Right lung (tissue), 10 donors: ENCODE results near the gene CD99L2. TPM values are rescaled to one million over a fixed set of nuclear protein-coding genes. Genes with fewer than 3 reads are reported as not detected.
A peak's percentile ranks its signal among the peaks of the same experiment; 100 is the strongest.

Source experiments
- DNase-seq, 2 donors: peaks; one replicate each; pipeline ENCODE4 v3.0.0-alpha.2; 2013
- long read RNA-seq, 8 donors: transcript quantifications; one replicate each; lab custom pipeline, GENCODE V29; 2026
- polyA plus RNA-seq, 5 donors: library from polyadenylated mRNA; unstranded; fragments of 120-200 nt; gene quantifications; one replicate each; pipeline versions ENCODE4 v1.2.1 to v1.2.3, GENCODE V29; 2013; ENCODE audit warnings: inconsistent platforms in 1 of 5, low replicate concordance in 1 of 5; ENCODE audit not compliant: insufficient read length in 5 of 5, insufficient read depth in 1 of 5

Gene CD99L2, protein sequence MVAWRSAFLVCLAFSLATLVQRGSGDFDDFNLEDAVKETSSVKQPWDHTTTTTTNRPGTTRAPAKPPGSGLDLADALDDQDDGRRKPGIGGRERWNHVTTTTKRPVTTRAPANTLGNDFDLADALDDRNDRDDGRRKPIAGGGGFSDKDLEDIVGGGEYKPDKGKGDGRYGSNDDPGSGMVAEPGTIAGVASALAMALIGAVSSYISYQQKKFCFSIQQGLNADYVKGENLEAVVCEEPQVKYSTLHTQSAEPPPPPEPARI
- polyA plus RNA-seq = 10 to 100 TPM; 36.1 to 43.0 (median 38.2) TPM
- long read RNA-seq, donor 1, partial matches to known transcripts = 0 of 2 reads
- long read RNA-seq, donor 1, other reads (novel, unspliced or antisense) = 0 of 2 reads
- long read RNA-seq, donor 2, partial matches to known transcripts = 0 of 1 reads
- long read RNA-seq, donor 2, other reads (novel, unspliced or antisense) = 0 of 1 reads
- long read RNA-seq, donor 3 = 0 reads
- long read RNA-seq, donor 4 = 0 reads
- long read RNA-seq, donor 5, partial matches to known transcripts = 0 of 3 reads
- long read RNA-seq, donor 5, other reads (novel, unspliced or antisense) = 0 of 3 reads
- long read RNA-seq, donor 6, partial matches to known transcripts = 63 of 67 reads
- long read RNA-seq, donor 6, other reads (novel, unspliced or antisense) = 0 of 67 reads
- long read RNA-seq, donor 7, partial matches to known transcripts = 0 of 1 reads
- long read RNA-seq, donor 7, other reads (novel, unspliced or antisense) = 0 of 1 reads
- long read RNA-seq, donor 8, partial matches to known transcripts = 0 of 4 reads
- long read RNA-seq, donor 8, other reads (novel, unspliced or antisense) = 0 of 4 reads

- peak; percentile 86 to 89 for DNase-seq
Measured at GRCh38 chrX:150898343-150899190, at the start of gene CD99L2. Gene CD99L2, minus strand, starts transcription at chrX:150898668. Its CDS starts 80 bp downstream, at chrX:150898588.

GRCh38 chrX:150944233-150944632 lies 45.8 kb upstream of the CD99L2 start:
- DNase-seq = no peak

- DNase-seq = no peak
Measured at GRCh38 chrX:150942942-150943594, 44.6 kb upstream of the CD99L2 start.

DNA sequence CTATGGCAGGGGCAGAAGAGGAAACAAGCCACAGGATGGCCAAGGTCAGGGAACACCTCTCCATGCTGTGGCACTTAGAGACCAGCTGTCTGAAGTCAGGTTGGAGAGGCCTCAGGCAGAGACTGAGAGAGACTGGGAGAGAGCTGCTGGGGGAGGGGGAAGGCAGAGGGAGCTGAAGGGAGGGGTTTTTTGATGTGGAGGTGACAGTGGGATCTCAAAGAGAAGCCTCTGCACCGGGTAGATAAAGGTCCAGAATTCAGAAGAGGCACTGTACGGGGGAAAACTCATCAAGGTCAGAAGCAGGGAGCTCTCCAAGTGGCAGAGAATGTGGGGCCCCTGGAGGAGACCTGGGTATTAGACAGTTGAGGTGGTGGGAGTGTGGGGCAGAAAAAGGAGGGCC lies 43.1 kb upstream of the CD99L2 start:
- no peak for DNase-seq

DNA sequence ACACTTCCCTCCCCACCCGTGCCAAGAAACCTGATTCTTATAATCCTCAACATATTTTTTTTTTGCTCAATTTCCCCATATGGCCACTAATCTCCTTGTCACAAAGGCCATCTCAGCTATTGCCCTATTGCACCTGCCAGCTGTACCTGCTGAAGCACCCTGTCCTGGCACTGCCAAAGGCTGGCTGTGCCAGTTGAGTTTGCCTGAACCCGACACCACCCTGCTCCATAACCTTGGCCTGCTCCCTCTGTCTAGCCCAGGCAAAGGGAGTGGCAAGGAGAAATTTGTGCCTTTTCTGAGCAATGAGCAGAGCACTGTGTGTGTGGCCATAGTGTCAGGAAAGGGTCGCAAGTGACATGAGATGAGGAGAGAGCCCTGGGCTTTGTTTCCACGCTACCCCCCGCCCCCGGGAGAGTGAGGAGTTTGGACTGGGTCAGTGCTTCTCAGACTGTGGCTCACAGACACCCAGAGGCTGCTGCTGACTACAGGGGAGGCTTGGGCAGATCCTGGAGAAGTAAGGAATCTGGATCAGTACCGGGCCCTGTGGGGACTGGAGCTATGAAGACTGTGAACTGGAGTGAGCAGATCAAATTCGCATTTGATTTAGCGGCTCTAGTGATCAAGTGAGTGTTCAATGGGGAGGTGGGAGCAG lies 42.5 kb upstream of the CD99L2 start:
- DNase-seq = no peak

DNA sequence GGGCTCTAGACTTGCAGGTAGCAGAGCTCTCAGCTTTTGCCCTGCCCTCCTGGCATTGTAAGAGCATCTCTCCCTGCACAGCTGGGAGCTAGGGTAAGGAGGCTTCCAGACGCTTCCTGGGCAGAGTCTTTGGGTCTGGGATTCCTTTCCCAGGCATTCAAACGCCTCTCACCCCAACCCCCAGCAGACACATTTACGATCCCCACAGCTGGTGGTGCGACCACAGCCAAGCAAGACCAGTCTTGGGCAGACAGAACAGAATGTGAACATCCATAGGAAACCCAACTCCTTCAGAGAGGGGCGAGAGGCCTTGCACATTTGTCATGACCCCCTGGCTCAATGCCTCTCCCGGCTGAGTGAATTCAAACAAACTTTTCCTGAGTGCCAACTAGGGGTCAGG lies 38.1 kb upstream of the CD99L2 start:
- DNase-seq = no peak

GRCh38 chrX:150935467-150935866 lies 37.0 kb upstream of the CD99L2 start:
- no peak for DNase-seq

- no peak for DNase-seq
Measured at GRCh38 chrX:150934453-150934852, 36.0 kb upstream of the CD99L2 start.

- DNase-seq = no peak
Measured at GRCh38 chrX:150933945-150934350, 35.5 kb upstream of the CD99L2 start.

DNA sequence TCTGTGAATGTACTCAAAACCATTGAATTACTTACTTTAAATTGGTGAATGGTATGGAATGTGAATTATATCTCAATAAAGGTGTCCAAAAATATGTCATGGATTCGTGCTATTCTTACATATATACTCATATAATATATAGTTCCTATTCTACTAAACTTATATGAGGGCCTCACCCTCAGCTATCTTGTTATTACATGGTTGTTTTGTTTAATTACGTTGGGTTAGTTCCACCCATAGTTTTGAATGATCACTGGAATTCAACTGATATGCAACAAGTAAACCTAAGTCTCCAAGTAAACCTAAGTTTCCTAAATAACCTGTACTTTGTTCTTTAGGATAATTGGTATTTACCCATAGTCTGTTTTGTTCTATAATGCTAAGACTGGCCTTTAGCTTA lies 30.6 kb upstream of the CD99L2 start:
- no peak for DNase-seq

GRCh38 chrX:150926791-150927190 lies 28.3 kb upstream of the CD99L2 start:
- DNase-seq = no peak

DNA sequence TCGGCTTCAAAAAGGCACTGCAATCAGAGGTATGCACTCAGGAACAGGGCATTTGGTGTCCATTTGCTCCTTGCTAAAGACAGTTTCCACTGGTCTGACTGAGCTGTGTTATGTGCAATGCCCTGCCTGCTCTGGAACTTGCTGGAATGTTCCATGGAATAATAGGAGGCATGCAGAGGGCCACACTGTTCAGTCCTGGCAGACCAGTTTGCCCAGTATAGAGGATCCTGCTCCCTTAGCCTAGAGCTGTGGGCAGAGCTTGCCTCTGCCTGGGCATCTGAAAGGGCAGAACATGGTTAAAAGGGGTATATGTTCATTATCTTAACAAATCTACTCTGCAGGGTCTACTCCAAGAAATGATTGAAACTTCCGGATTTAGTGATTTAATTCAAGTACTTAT lies 27.8 kb upstream of the CD99L2 start:
- no peak for DNase-seq

DNA sequence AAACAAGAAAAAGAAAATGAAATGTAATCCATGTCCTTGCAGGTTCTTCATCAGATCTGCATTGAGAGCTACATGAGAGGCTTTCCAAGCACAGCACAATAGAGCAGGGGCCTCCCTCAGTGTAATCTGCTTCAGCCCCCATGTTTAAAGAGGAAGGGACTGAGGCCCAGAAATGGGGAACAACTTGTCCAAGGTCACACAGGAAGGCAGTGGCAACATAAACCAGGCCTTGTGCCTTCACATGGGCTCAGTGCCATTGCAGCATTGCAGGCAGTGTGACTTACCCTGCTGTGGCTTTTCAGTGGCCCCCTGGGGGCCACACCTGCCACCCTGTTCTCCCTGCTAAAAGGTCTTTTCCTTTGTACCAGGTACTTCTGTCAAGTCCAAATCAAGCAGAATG lies 20.9 kb upstream of the CD99L2 start:
- DNase-seq = no peak

GRCh38 chrX:150913511-150913910 lies 15.0 kb upstream of the CD99L2 start:
- no peak for DNase-seq

DNA sequence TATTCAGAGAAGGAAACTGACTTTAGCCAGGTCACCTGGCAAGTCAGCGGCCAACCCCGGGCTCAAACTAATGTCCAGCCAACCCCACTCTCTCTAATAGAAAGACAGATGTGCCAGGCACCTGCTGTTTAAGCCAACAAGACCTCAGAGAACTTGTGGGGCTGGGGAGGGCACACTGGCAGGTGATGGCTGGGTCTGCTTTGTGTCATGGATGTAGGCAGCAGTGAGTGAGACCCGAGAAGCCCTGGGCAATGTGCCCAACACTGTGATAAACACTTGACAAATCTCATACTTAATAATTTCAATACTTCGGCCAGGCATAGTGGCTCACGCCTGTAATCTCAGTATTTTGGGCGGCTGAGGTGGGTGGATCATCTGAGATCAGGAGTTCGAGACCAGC lies 9.0 kb upstream of the CD99L2 start:
- no peak for DNase-seq

DNA sequence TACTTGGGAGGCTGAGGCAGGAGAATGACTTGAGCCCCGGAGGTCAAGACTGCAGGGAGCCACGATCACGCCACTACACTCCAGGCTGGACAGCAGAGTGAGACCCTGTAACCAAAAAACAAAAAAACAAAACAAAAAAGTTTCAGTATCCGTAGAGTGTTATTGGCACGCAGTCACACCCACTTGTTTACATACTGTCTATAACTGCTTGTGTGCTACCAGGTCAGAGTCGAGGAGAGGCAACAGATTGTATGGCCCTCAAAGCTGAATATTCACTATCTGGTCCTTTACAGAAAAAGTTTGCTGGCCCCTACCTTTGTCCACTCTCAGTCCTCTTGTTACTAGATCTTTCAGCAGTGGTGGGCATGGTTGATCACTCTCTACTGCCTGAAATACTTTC lies 8.2 kb upstream of the CD99L2 start:
- DNase-seq = no peak

- DNase-seq = no peak
Measured at GRCh38 chrX:150905293-150905692, 6.8 kb upstream of the CD99L2 start.

- no peak for DNase-seq
Measured at GRCh38 chrX:150903110-150903508, 4.6 kb upstream of the CD99L2 start.

GRCh38 chrX:150902434-150903109 lies 4.1 kb upstream of the CD99L2 start:
- no peak for DNase-seq

- DNase-seq = peak; percentile 13
Measured at GRCh38 chrX:150899191-150899757, 806 bp upstream of the CD99L2 start.
